ENCODE measurements around the gene IFT81.

GRCh38 chr12:110171636-110172035 lies 47.5 kb downstream of the IFT81 start:
- TF ChIP-seq POLR2AphosphoS5 (IDR thresholded peaks at IDR 0.05; ENCODE audit: low read depth, low read length) (no peak), SIN3A (IDR thresholded peaks at IDR 0.05; ENCODE audit: borderline replicate concordance, insufficient read depth, low read depth, low read length) (no peak)
- TF ChIP-seq, protein P1, sequence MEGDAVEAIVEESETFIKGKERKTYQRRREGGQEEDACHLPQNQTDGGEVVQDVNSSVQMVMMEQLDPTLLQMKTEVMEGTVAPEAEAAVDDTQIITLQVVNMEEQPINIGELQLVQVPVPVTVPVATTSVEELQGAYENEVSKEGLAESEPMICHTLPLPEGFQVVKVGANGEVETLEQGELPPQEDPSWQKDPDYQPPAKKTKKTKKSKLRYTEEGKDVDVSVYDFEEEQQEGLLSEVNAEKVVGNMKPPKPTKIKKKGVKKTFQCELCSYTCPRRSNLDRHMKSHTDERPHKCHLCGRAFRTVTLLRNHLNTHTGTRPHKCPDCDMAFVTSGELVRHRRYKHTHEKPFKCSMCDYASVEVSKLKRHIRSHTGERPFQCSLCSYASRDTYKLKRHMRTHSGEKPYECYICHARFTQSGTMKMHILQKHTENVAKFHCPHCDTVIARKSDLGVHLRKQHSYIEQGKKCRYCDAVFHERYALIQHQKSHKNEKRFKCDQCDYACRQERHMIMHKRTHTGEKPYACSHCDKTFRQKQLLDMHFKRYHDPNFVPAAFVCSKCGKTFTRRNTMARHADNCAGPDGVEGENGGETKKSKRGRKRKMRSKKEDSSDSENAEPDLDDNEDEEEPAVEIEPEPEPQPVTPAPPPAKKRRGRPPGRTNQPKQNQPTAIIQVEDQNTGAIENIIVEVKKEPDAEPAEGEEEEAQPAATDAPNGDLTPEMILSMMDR (IDR thresholded peaks at IDR 0.05), result no peak
- TF ChIP-seq, protein P2, sequence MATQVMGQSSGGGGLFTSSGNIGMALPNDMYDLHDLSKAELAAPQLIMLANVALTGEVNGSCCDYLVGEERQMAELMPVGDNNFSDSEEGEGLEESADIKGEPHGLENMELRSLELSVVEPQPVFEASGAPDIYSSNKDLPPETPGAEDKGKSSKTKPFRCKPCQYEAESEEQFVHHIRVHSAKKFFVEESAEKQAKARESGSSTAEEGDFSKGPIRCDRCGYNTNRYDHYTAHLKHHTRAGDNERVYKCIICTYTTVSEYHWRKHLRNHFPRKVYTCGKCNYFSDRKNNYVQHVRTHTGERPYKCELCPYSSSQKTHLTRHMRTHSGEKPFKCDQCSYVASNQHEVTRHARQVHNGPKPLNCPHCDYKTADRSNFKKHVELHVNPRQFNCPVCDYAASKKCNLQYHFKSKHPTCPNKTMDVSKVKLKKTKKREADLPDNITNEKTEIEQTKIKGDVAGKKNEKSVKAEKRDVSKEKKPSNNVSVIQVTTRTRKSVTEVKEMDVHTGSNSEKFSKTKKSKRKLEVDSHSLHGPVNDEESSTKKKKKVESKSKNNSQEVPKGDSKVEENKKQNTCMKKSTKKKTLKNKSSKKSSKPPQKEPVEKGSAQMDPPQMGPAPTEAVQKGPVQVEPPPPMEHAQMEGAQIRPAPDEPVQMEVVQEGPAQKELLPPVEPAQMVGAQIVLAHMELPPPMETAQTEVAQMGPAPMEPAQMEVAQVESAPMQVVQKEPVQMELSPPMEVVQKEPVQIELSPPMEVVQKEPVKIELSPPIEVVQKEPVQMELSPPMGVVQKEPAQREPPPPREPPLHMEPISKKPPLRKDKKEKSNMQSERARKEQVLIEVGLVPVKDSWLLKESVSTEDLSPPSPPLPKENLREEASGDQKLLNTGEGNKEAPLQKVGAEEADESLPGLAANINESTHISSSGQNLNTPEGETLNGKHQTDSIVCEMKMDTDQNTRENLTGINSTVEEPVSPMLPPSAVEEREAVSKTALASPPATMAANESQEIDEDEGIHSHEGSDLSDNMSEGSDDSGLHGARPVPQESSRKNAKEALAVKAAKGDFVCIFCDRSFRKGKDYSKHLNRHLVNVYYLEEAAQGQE (IDR thresholded peaks at IDR 0.05; ENCODE audit: insufficient read depth in 1 of 2, low read depth in 2 of 2, low read length in 1 of 2), result no peak

Data from Panc1 (cell line).